HCT116 (cell line): ENCODE measurements around the gene EPHB2. TPM values are rescaled to one million over a fixed set of nuclear protein-coding genes. Genes with fewer than 3 reads are reported as not detected.

Source experiments
- ATAC-seq: fragments of 200-7000 bp; cut with Tn5 transposase; 2 replicates; pipeline ENCODE4 v1.9.1; 2020; ENCODE audit warnings: mild to moderate bottlenecking, moderate library complexity
- BruUV-seq: library from RNA; stranded (reverse); fragments of 400-500 nt; replicated peaks from 2 replicates; lab custom pipeline; 2021; lab: Mats Ljungman, UMichigan
- CTCF ChIA-PET: fragments of 300-600 bp; sonication (Branson Sonifier 250); formaldehyde crosslinking; loops from one replicate; lab custom pipeline; 2021; ENCODE audit warnings: antibody characterized with exemption; lab: Charles Lee
- POLR2A ChIA-PET: fragments of 300-600, 350-600 bp; sonication (Branson Sonifier 250); formaldehyde crosslinking; loops from one replicate; lab custom pipeline; 2021; ENCODE audit warnings: antibody characterized with exemption; lab: Charles Lee
- RAD21 ChIA-PET, 2 experiments: fragments of 300-600 bp; sonication (Branson Sonifier 250); formaldehyde crosslinking; loops; one replicate each; lab custom pipeline; 2023; ENCODE audit warnings: low total read pairs in 2 of 2; ENCODE audit not compliant: uncharacterized antibody in 2 of 2, unreplicated experiment in 2 of 2, low non-redundant PET in 1 of 2; lab: Charles Lee
- DNase-seq: peaks from one replicate; pipeline ENCODE4 v3.0.0-alpha.2; 2010; ENCODE audit warnings: low read depth, low spot score
- H2AFZ ChIP-seq: fragments of 200-600 bp; shearing (Covaris generic), sonication (generic); 2 replicates; pipeline ENCODE4 v1.6.1; 2017; ENCODE audit warnings: low read depth, mixed run types, mixed read lengths, antibody characterized with exemption, low read length; ENCODE audit not compliant: poor library complexity, severe bottlenecking
- H3K27ac ChIP-seq: 2 replicates; pipeline ENCODE4 v1.5.1; 2012; ENCODE audit warnings: low read depth, low read length
- H3K27me3 ChIP-seq: fragments of 200-600 bp; sonication (generic); 2 replicates; pipeline ENCODE4 v1.6.1; 2016; ENCODE audit warnings: mixed run types, low read length, mixed read lengths; ENCODE audit not compliant: insufficient read depth
- H3K36me3 ChIP-seq, 2 experiments: fragments of 200-500 bp in 1 of 2; fragments of 200-600 bp in 1 of 2; sonication (Bioruptor generic) in 1 of 2; sonication (generic) in 1 of 2; 2 replicates each; pipeline versions ENCODE4 v1.5.1 to v1.6.1; 2014 to 2016; ENCODE audit warnings: low read length in 2 of 2, inconsistent platforms in 1 of 2, mixed read lengths in 1 of 2, mixed run types in 1 of 2; ENCODE audit not compliant: insufficient read depth in 2 of 2, control insufficient read depth in 1 of 2
- H3K4me1 ChIP-seq, 2 experiments: fragments of 200-600 bp in 1 of 2; sonication (generic) in 1 of 2; 2 replicates each; pipeline versions ENCODE4 v1.5.1 to v1.6.1; 2012 to 2017; ENCODE audit warnings: low read length in 2 of 2, inconsistent platforms in 1 of 2, mild to moderate bottlenecking in 1 of 2, mixed read lengths in 1 of 2, mixed run types in 1 of 2, moderate library complexity in 1 of 2; ENCODE audit not compliant: insufficient read depth in 2 of 2, control insufficient read depth in 1 of 2
- H3K4me2 ChIP-seq: fragments of 200-600 bp; sonication (generic); 2 replicates; pipeline ENCODE4 v1.6.1; 2017; ENCODE audit warnings: mixed run types, low read length, mixed read lengths
- H3K4me3 ChIP-seq, 2 experiments: fragments of 200-600 bp in 1 of 2; sonication (generic) in 1 of 2; replicated peaks in 1 of 2; 2 replicates each; pipeline ENCODE4 v1.5.1; 2011 to 2016; ENCODE audit warnings: low read length in 2 of 2, control low read depth in 1 of 2, low read depth in 1 of 2, mild to moderate bottlenecking in 1 of 2, mixed read lengths in 1 of 2, mixed run types in 1 of 2
- H3K79me2 ChIP-seq: fragments of 200-600 bp; sonication (generic); 2 replicates; pipeline ENCODE4 v1.6.1; 2017; ENCODE audit warnings: mild to moderate bottlenecking, mixed run types, low read length, moderate library complexity, mixed read lengths; ENCODE audit not compliant: insufficient read depth
- H3K9ac ChIP-seq: fragments of 200-600 bp; sonication (generic); 2 replicates; pipeline ENCODE4 v1.6.1; 2016; ENCODE audit warnings: low read length, mixed read lengths
- H3K9me2 ChIP-seq: fragments of 200-600 bp; sonication (generic), shearing (Covaris generic); 2 replicates; pipeline ENCODE4 v1.6.1; 2017; ENCODE audit warnings: mixed run types, mild to moderate bottlenecking, moderate library complexity; ENCODE audit not compliant: insufficient read depth
- H3K9me3 ChIP-seq, 2 experiments: fragments of 200-500 bp in 1 of 2; fragments of 200-600 bp in 1 of 2; sonication (Bioruptor generic) in 1 of 2; sonication (generic) in 1 of 2; 2 replicates each; pipeline ENCODE4 v1.6.1; 2014 to 2017; ENCODE audit warnings: low read length in 2 of 2, mixed read lengths in 2 of 2, inconsistent platforms in 1 of 2, low read depth in 1 of 2, mild to moderate bottlenecking in 1 of 2, mixed run types in 1 of 2, moderate library complexity in 1 of 2; ENCODE audit not compliant: control insufficient read depth in 1 of 2, insufficient read depth in 1 of 2
- H4K20me1 ChIP-seq: fragments of 200-600 bp; sonication (generic), shearing (Covaris generic); 2 replicates; pipeline ENCODE4 v1.6.1; 2017; ENCODE audit warnings: mixed run types, mild to moderate bottlenecking, moderate library complexity; ENCODE audit not compliant: insufficient read depth
- ATF3 ChIP-seq: IDR thresholded peaks from 2 replicates; pipeline ENCODE4 v1.6.1; 2012
- CBX3 ChIP-seq: IDR thresholded peaks from 2 replicates; pipeline ENCODE4 v1.6.1; 2012; ENCODE audit warnings: low read depth
- ELF1 ChIP-seq: IDR thresholded peaks from 2 replicates; pipeline ENCODE4 v1.6.1; 2012; ENCODE audit warnings: low read depth, borderline replicate concordance
- EZH2phosphoT487 ChIP-seq: fragments of 200-600 bp; IDR thresholded peaks from 2 replicates; pipeline ENCODE4 v1.6.1; 2018; ENCODE audit warnings: antibody characterized with exemption, borderline replicate concordance
- FOSL1 ChIP-seq: IDR thresholded peaks from 2 replicates; pipeline ENCODE4 v1.6.1; 2012; ENCODE audit warnings: low read depth
- POLR2AphosphoS5 ChIP-seq: IDR thresholded peaks from 2 replicates; pipeline ENCODE4 v1.6.1; 2011; ENCODE audit warnings: mild to moderate bottlenecking, low read depth, low read length, moderate library complexity
- REST ChIP-seq: IDR thresholded peaks from 2 replicates; pipeline ENCODE4 v1.6.1; 2012; ENCODE audit warnings: low read depth
- SP1 ChIP-seq: IDR thresholded peaks from 2 replicates; pipeline ENCODE4 v1.6.1; 2012; ENCODE audit warnings: low read depth
- TCF7L2 ChIP-seq: IDR thresholded peaks from 2 replicates; pipeline ENCODE4 v1.7.0; 2011; ENCODE audit warnings: borderline replicate concordance, inconsistent platforms; ENCODE audit not compliant: insufficient read depth, insufficient read length; ENCODE audit errors: extremely low read depth
- ZBTB33 ChIP-seq: IDR thresholded peaks from 2 replicates; pipeline ENCODE4 v1.6.1; 2011; ENCODE audit warnings: mild to moderate bottlenecking, low read length, moderate library complexity; ENCODE audit not compliant: insufficient replicate concordance; ENCODE audit errors: extremely low read depth
- ZFX ChIP-seq: fragments of 450-650 bp; IDR thresholded peaks from 2 replicates; pipeline ENCODE4 v1.6.1; 2017
- intact Hi-C: fragments of 100-400 bp; cut with micrococcal nuclease; formaldehyde crosslinking; loops from 2 replicates; pipeline ENCODE4 v1.10.0; 2022
- total RNA-seq: library from RNA; stranded (reverse); gene quantifications from one replicate; pipeline ENCODE4 v1.2.1, GENCODE V29; 2021; ENCODE audit not compliant: unreplicated experiment

The EPHB2 gene
- total RNA-seq, 1 experiment from 2014 or later = 19.5 TPM

GRCh38 chr1:22729400-22729773, 18.7 kb downstream of the EPHB2 start:
- Histone ChIP-seq H3K9me3 (no peaks in the 10 kb centered on the region), H3K36me3 (no peaks in the 10 kb centered on the region), H3K4me2 (no peak overlapping the region), H3K27me3 (no peaks in the 10 kb centered on the region), H3K4me3 (no peak overlapping the region), H3K27ac (no peak overlapping the region), H3K4me1 (no peaks in the 10 kb centered on the region), H3K9ac (no peak overlapping the region), H4K20me1 (no peaks in the 10 kb centered on the region), H3K79me2 (no peaks in the 10 kb centered on the region), H3K9me2 (no peaks in the 10 kb centered on the region), H2AFZ (no peak overlapping the region)
- ATAC-seq (no peak), DNase-seq (no peak)
- no peak for TF ChIP-seq EZH2phosphoT487
- TF ChIP-seq ZBTB33 = no peak
- no peak for TF ChIP-seq ZFX
- TF ChIP-seq REST = no peak
- TF ChIP-seq ATF3 = no peak
- TF ChIP-seq TCF7L2 = no peak
- TF ChIP-seq CBX3 = no peak
- TF ChIP-seq SP1 = no peak
- TF ChIP-seq POLR2AphosphoS5 = no peak
- TF ChIP-seq FOSL1 = no peak
- TF ChIP-seq ELF1 = no peak
- no TSS peak for BruUV-seq
- ChIA-PET RAD21 (no interaction called here), POLR2A (no interaction called here), CTCF (no interaction called here)
- intact Hi-C loops = no loop called here
